Measurements from ENCODE around the gene GRB10.

DNA sequence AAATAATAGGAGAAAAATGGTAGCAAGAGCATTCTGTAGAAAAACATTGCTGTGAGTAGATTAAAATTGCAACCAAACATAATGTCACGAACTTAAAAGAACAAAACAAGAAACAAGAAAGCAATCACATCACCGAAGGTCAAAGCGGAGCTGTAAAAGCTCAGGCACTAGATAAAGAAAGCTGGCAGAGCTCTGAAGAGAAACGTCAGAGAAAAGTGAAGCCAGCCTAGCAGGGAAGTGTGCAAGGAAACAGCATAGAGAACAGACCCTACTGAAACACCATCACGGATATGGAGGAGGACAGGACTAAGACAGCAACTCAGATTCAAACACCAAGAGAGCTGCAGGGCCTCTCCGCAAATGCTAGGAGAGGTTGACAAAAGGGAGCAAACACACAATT is 195.0 kb downstream of the GRB10 start:
- no peak for TF ChIP-seq POLR2A (IDR thresholded peaks at IDR 0.05; ENCODE audit: low read depth, low read length)
- no peak for TF ChIP-seq TAF1 (IDR thresholded peaks at IDR 0.05; ENCODE audit: low read depth, low read length)
- no peak for TF ChIP-seq POLR2AphosphoS5 (IDR thresholded peaks at IDR 0.05; ENCODE audit: low read depth, low read length)
- no peak for TF ChIP-seq PAX5 (IDR thresholded peaks at IDR 0.05; ENCODE audit: insufficient read depth, low read length, severe bottlenecking)
- no peak for TF ChIP-seq SPI1 (IDR thresholded peaks at IDR 0.05; ENCODE audit: low read depth, low read length)

All from GM12891 (cell line).